H9 (cell line): ENCODE results near the gene LPCAT1. TPM values are rescaled to one million over a fixed set of nuclear protein-coding genes. Genes with fewer than 3 reads are reported as not detected.

ENCODE experiments used
- DNase-seq: peaks from one replicate; pipeline ENCODE4 v3.0.0-alpha.2; 2017
- H2AFZ ChIP-seq: one replicate; pipeline ENCODE4 v1.6.1; 2013; ENCODE audit warnings: mild to moderate bottlenecking, low read length, control low read depth, moderate library complexity
- H2AK5ac ChIP-seq: 2 replicates; pipeline ENCODE4 v1.6.1; 2013; ENCODE audit warnings: low read length, control low read depth, mixed read lengths; ENCODE audit not compliant: insufficient read length
- H2BK120ac ChIP-seq: one replicate; pipeline ENCODE4 v1.6.1; 2013; ENCODE audit warnings: low read depth, mild to moderate bottlenecking, low read length, control low read depth, inconsistent platforms; ENCODE audit not compliant: poor library complexity, severe bottlenecking
- H2BK12ac ChIP-seq: 2 replicates; pipeline ENCODE4 v1.6.1; 2013; ENCODE audit warnings: low read length, control low read depth, mixed read lengths, low read depth; ENCODE audit not compliant: insufficient read length
- H2BK15ac ChIP-seq: 2 replicates; pipeline ENCODE4 v1.6.1; 2013; ENCODE audit warnings: low read depth, low read length, control low read depth
- H2BK20ac ChIP-seq: one replicate; pipeline ENCODE4 v1.6.1; 2013; ENCODE audit warnings: low read depth, mild to moderate bottlenecking, low read length, control low read depth, inconsistent platforms; ENCODE audit not compliant: poor library complexity, severe bottlenecking
- H2BK5ac ChIP-seq: 2 replicates; pipeline ENCODE4 v1.6.1; 2013; ENCODE audit warnings: low read length, control low read depth, mixed read lengths; ENCODE audit not compliant: insufficient read length
- H3K14ac ChIP-seq: 2 replicates; pipeline ENCODE4 v1.6.1; 2013; ENCODE audit warnings: low read length, control low read depth; ENCODE audit not compliant: insufficient read depth
- H3K18ac ChIP-seq: 2 replicates; pipeline ENCODE4 v1.6.1; 2013; ENCODE audit warnings: low read depth, mild to moderate bottlenecking, mixed read lengths, low read length, control low read depth; ENCODE audit not compliant: insufficient read length
- H3K23ac ChIP-seq: 2 replicates; pipeline ENCODE4 v1.6.1; 2013; ENCODE audit warnings: low read length, control low read depth, mixed read lengths, low read depth; ENCODE audit not compliant: insufficient read length
- H3K23me2 ChIP-seq: 2 replicates; pipeline ENCODE4 v1.6.1; 2013; ENCODE audit warnings: low read depth, mild to moderate bottlenecking, mixed read lengths, low read length, control low read depth; ENCODE audit not compliant: insufficient read length, poor library complexity, severe bottlenecking
- H3K27ac ChIP-seq: 2 replicates; pipeline ENCODE4 v1.5.1; 2013; ENCODE audit warnings: low read length, control low read depth, mixed read lengths, low read depth; ENCODE audit not compliant: insufficient read length
- H3K27me3 ChIP-seq: 2 replicates; pipeline ENCODE4 v1.6.1; 2013; ENCODE audit warnings: low read length, control low read depth, inconsistent platforms; ENCODE audit not compliant: insufficient read depth
- H3K4ac ChIP-seq: 2 replicates; pipeline ENCODE4 v1.6.1; 2013; ENCODE audit warnings: low read depth, mild to moderate bottlenecking, control low read depth, inconsistent platforms, low read length, moderate library complexity
- H3K4me1 ChIP-seq: 2 replicates; pipeline ENCODE4 v1.6.1; 2013; ENCODE audit warnings: low read length, control low read depth, inconsistent platforms; ENCODE audit not compliant: insufficient read depth
- H3K4me2 ChIP-seq: 2 replicates; pipeline ENCODE4 v1.6.1; 2013; ENCODE audit warnings: low read length, control low read depth, mixed read lengths; ENCODE audit not compliant: insufficient read length, insufficient read depth
- H3K56ac ChIP-seq: 2 replicates; pipeline ENCODE4 v1.6.1; 2013; ENCODE audit warnings: low read depth, mild to moderate bottlenecking, mixed read lengths, low read length, control low read depth; ENCODE audit not compliant: insufficient read length
- H3K79me1 ChIP-seq: 2 replicates; pipeline ENCODE4 v1.6.1; 2013; ENCODE audit warnings: low read depth, mild to moderate bottlenecking, moderate library complexity, low read length, control low read depth, inconsistent platforms; ENCODE audit not compliant: insufficient read depth, poor library complexity, severe bottlenecking
- H3K79me2 ChIP-seq: 2 replicates; pipeline ENCODE4 v1.6.1; 2013; ENCODE audit warnings: low read length, control low read depth, inconsistent platforms; ENCODE audit not compliant: insufficient read depth
- H3K9ac ChIP-seq: 2 replicates; pipeline ENCODE4 v1.6.1; 2013; ENCODE audit warnings: low read length, control low read depth, mixed read lengths; ENCODE audit not compliant: insufficient read length; ENCODE audit errors: extremely low read depth
- H3K9me3 ChIP-seq: one replicate; pipeline ENCODE4 v1.6.1; 2013; ENCODE audit warnings: low read depth, low read length, inconsistent platforms; ENCODE audit not compliant: control insufficient read depth
- H3T11ph ChIP-seq: one replicate; pipeline ENCODE4 v1.6.1; 2013; ENCODE audit warnings: mild to moderate bottlenecking, low read length, control low read depth, inconsistent platforms
- H4K20me1 ChIP-seq: one replicate; pipeline ENCODE4 v1.6.1; 2013; ENCODE audit not compliant: control insufficient read depth, insufficient read length, insufficient read depth
- H4K5ac ChIP-seq: 2 replicates; pipeline ENCODE4 v1.6.1; 2013; ENCODE audit warnings: low read depth, mild to moderate bottlenecking, mixed read lengths, low read length, control low read depth; ENCODE audit not compliant: insufficient read length
- H4K8ac ChIP-seq: replicated peaks from 2 replicates; pipeline ENCODE4 v1.6.1; 2013; ENCODE audit warnings: low read length, control low read depth, mixed read lengths, low read depth; ENCODE audit not compliant: insufficient read length
- H4K91ac ChIP-seq: 2 replicates; pipeline ENCODE4 v1.6.1; 2013; ENCODE audit warnings: low read depth, mild to moderate bottlenecking, moderate library complexity, mixed read lengths, low read length, control low read depth; ENCODE audit not compliant: insufficient read length
- H3K27ac Mint-ChIP-seq, 3 experiments: 2 replicates in 2 of 3; 3 replicates in 1 of 3; pipeline ENCODE4 v1.8.0; 2020 to 2021; ENCODE audit warnings: mixed read lengths in 3 of 3, mild to moderate bottlenecking in 1 of 3, moderate library complexity in 1 of 3
- H3K27me3 Mint-ChIP-seq: 2 replicates; pipeline ENCODE4 v1.8.0; 2021; ENCODE audit warnings: low read depth, mild to moderate bottlenecking, moderate library complexity, mixed read lengths
- H3K36me3 Mint-ChIP-seq, 3 experiments: 2 replicates in 2 of 3; 3 replicates in 1 of 3; pipeline ENCODE4 v1.8.0; 2020 to 2021; ENCODE audit warnings: low read depth in 3 of 3, mixed read lengths in 3 of 3; ENCODE audit not compliant: insufficient read depth in 1 of 3
- H3K4me1 Mint-ChIP-seq, 2 experiments: 2 replicates each; pipeline ENCODE4 v1.8.0; 2020; ENCODE audit warnings: mixed read lengths in 2 of 2
- H3K4me3 Mint-ChIP-seq, 2 experiments: 2 replicates in 1 of 2; 3 replicates in 1 of 2; pipeline ENCODE4 v1.8.0; 2020 to 2021; ENCODE audit warnings: mild to moderate bottlenecking in 2 of 2, mixed read lengths in 2 of 2, moderate library complexity in 1 of 2
- H3K9me3 Mint-ChIP-seq, 2 experiments: 2 replicates in 1 of 2; 3 replicates in 1 of 2; pipeline ENCODE4 v1.8.0; 2020; ENCODE audit warnings: mild to moderate bottlenecking in 2 of 2, mixed read lengths in 2 of 2, moderate library complexity in 1 of 2
- WGBS: extraction: QIAGEN DNeasy Blood & Tissue Kit; methylation state at CpG from one replicate; pipeline ENCODE4 v1.1.7; 2013; ENCODE audit warnings: missing lambda C conversion rate, low lambda C conversion rate, mixed read lengths; ENCODE audit not compliant: insufficient read length; ENCODE audit errors: extremely low coverage; 5-methylcytosine and 5-hydroxymethylcytosine counted together
- total RNA-seq: library from RNA; stranded (reverse); gene quantifications from 2 replicates; pipeline ENCODE4 v1.2.1, GENCODE V29; 2021
- TF ChIP-seq, protein P1 (sequence below): fragments of 200-600 bp; sonication (generic); conservative IDR thresholded peaks from 3 replicates; pipeline ENCODE4 v1.8.0; 2021; ENCODE audit warnings: antibody characterized with exemption, mild to moderate bottlenecking

LPCAT1 gene
- total RNA-seq, 1 experiment from 2014 or later: 231 TPM

DNA sequence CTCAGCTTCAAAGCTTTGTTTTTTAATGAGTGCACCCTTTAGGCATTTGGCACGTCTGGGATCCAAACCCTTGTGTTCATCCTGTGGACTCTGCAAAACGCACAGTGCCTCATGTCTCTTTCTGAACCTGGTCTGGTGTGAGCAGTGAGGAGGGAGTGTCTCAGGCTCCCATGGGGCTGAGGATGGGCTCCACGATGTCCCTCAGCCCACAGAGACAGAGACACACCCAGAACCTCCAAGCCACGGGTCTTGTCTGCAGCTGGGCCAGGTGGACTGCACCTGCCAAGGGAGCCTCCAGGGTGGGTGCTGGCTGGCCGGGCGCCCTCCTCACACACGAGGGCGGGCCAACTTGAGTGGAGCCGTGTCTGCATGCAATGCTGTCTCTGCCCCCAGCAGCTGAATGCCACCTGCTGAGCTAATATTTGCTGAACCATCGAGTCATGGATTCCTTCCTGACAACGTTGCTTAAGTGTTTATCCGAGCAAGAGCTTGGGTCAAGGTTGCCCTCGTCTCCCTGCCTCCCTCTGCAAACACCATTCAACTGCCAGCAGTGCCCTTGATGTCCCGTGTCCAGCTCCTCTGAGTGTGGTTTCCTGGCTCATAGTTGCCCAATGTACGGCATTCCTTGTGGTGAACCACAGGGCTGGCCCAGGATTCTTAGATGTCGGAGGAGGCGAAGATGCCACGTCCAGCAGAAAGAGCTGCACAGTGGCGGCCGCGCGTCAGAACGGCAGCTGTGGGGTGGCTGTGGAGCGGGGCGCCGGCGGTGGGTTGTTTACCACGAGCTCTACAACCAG lies 31.4 kb upstream of the LPCAT1 start:
- Mint-ChIP-seq H3K9me3 (peaks cover 4% of the 10 kb centered on the region in 2 experiments; a peak in 4 of 5 replicates), H3K4me3 (no peak overlapping the region), H3K4me1 (peaks cover 4 to 6% of the 10 kb centered on the region in 2 experiments; a peak in 2 of 4 replicates), H3K27ac (no peak overlapping the region; a peak in 1 of 7 replicates), H3K36me3 (no peaks in the 10 kb centered on the region), H3K27me3 (peaks cover 16% of the 10 kb centered on the region)
- Histone ChIP-seq H2BK15ac (0 out of 2 replicates have a peak overlapping the region, but pooled peaks have one; percentile 37), H4K20me1 (no peaks in the 10 kb centered on the region), H3K79me1 (no peaks in the 10 kb centered on the region), H4K5ac (no peak overlapping the region), H3T11ph (no peak overlapping the region), H4K8ac (no peak overlapping the region), H3K23me2 (no peaks in the 10 kb centered on the region), H2BK5ac (no peak overlapping the region), H3K27me3 (no peaks in the 10 kb centered on the region), H3K56ac (no peak overlapping the region), H3K4me1 (no peaks in the 10 kb centered on the region), H4K91ac (no peak overlapping the region), H3K9me3 (no peaks in the 10 kb centered on the region), H2AFZ (no peak overlapping the region), H2AK5ac (no peak overlapping the region), H2BK120ac (no peak overlapping the region), H3K4ac (no peak overlapping the region), H3K27ac (no peak overlapping the region), H3K79me2 (no peaks in the 10 kb centered on the region), H3K18ac (no peak overlapping the region), H3K14ac (peak overlapping the region; percentile 43), H3K9ac (no peak overlapping the region), H2BK12ac (no peak overlapping the region), H3K4me2 (no peak overlapping the region), H2BK20ac (no peak overlapping the region), H3K23ac (no peak overlapping the region)
- TF ChIP-seq, protein P1, sequence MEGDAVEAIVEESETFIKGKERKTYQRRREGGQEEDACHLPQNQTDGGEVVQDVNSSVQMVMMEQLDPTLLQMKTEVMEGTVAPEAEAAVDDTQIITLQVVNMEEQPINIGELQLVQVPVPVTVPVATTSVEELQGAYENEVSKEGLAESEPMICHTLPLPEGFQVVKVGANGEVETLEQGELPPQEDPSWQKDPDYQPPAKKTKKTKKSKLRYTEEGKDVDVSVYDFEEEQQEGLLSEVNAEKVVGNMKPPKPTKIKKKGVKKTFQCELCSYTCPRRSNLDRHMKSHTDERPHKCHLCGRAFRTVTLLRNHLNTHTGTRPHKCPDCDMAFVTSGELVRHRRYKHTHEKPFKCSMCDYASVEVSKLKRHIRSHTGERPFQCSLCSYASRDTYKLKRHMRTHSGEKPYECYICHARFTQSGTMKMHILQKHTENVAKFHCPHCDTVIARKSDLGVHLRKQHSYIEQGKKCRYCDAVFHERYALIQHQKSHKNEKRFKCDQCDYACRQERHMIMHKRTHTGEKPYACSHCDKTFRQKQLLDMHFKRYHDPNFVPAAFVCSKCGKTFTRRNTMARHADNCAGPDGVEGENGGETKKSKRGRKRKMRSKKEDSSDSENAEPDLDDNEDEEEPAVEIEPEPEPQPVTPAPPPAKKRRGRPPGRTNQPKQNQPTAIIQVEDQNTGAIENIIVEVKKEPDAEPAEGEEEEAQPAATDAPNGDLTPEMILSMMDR: no peak
- WGBS: no CpG with 5 or more reads among the region's 28 CpGs
- DNase-seq: no peak
